Measurements from ENCODE around the gene CDH4.

GRCh38 chr20:61433176-61433575 is 181.1 kb downstream of the CDH4 start:
- no peak for TF ChIP-seq CTCF (IDR thresholded peaks at IDR 0.05)
- no peak for TF ChIP-seq POLR2A (IDR thresholded peaks at IDR 0.05)
- TF ChIP-seq POLR2AphosphoS5 (IDR thresholded peaks at IDR 0.05): no peak

Measured in sigmoid colon (tissue), 4 donors.